IMR-90 (cell line): ENCODE measurements around the gene AFF2. TPM values are rescaled to one million over a fixed set of nuclear protein-coding genes. Genes with fewer than 3 reads are reported as not detected.

ENCODE experiments used
- ATAC-seq: fragments of 200-7000 bp; cut with Tn5 transposase; 2 replicates; pipeline ENCODE4 v1.9.1; 2020; ENCODE audit warnings: low read depth, mild to moderate bottlenecking, moderate library complexity
- BruUV-seq: library from RNA; stranded (reverse); fragments of 400-500 nt; replicated peaks from 2 replicates; lab custom pipeline; 2021; lab: Mats Ljungman, UMichigan
- CTCF ChIA-PET: fragments of 300-600 bp; formaldehyde crosslinking; extraction: SDS; loops from one replicate; lab custom pipeline; 2021; ENCODE audit warnings: antibody characterized with exemption; lab: Yijun Ruan, JAX
- POLR2A ChIA-PET: fragments of 300-600 bp; sonication (Branson Sonifier 250); formaldehyde crosslinking; loops from one replicate; lab custom pipeline; 2022; ENCODE audit warnings: antibody characterized with exemption; ENCODE audit not compliant: unreplicated experiment; lab: Charles Lee
- DNase-seq: peaks from one replicate; pipeline ENCODE4 v3.0.0; 2013
- H2AFZ ChIP-seq: replicated peaks from 2 replicates; pipeline ENCODE3; 2013; ENCODE audit warnings: low read length, mild to moderate bottlenecking; ENCODE audit not compliant: poor library complexity
- H2AK5ac ChIP-seq: 2 replicates; pipeline ENCODE4 v1.6.1; 2013; ENCODE audit warnings: low read depth, low read length, inconsistent platforms
- H2AK9ac ChIP-seq: replicated peaks from 2 replicates; pipeline ENCODE3; 2013; ENCODE audit warnings: mild to moderate bottlenecking, low read depth, low read length, moderate library complexity; ENCODE audit not compliant: poor library complexity
- H2BK120ac ChIP-seq: 2 replicates; pipeline ENCODE4 v1.6.1; 2013; ENCODE audit warnings: low read depth, low read length, inconsistent platforms
- H2BK15ac ChIP-seq: 3 replicates; pipeline ENCODE4 v1.6.1; 2013; ENCODE audit warnings: low read depth, low read length, inconsistent platforms
- H2BK20ac ChIP-seq: 2 replicates; pipeline ENCODE4 v1.6.1; 2013; ENCODE audit warnings: low read depth, mild to moderate bottlenecking, inconsistent platforms, low read length, moderate library complexity
- H2BK5ac ChIP-seq: 2 replicates; pipeline ENCODE4 v1.6.1; 2013; ENCODE audit warnings: mild to moderate bottlenecking, low read depth, low read length, inconsistent platforms; ENCODE audit not compliant: poor library complexity, severe bottlenecking
- H3K14ac ChIP-seq: replicated peaks from 2 replicates; pipeline ENCODE4 v1.6.1; 2013; ENCODE audit warnings: low read depth, low read length, inconsistent platforms
- H3K18ac ChIP-seq: 2 replicates; pipeline ENCODE4 v1.6.1; 2013; ENCODE audit warnings: low read depth, low read length, control low read depth
- H3K23ac ChIP-seq: 2 replicates; pipeline ENCODE4 v1.6.1; 2013; ENCODE audit warnings: low read depth, low read length, inconsistent platforms
- H3K27ac ChIP-seq: 2 replicates; pipeline ENCODE4 v1.5.1; 2013; ENCODE audit warnings: mild to moderate bottlenecking, control low read depth, low read length; ENCODE audit not compliant: insufficient read depth
- H3K27me3 ChIP-seq: 2 replicates; pipeline ENCODE4 v1.6.1; 2013; ENCODE audit warnings: low read length; ENCODE audit not compliant: control insufficient read depth, insufficient read depth
- H3K36me3 ChIP-seq: 2 replicates; pipeline ENCODE4 v1.6.1; 2013; ENCODE audit warnings: low read length, mixed read lengths; ENCODE audit not compliant: control insufficient read depth, insufficient read depth
- H3K4ac ChIP-seq: 2 replicates; pipeline ENCODE4 v1.6.1; 2013; ENCODE audit warnings: low read depth, low read length, inconsistent platforms
- H3K4me1 ChIP-seq: 2 replicates; pipeline ENCODE4 v1.6.1; 2013; ENCODE audit warnings: low read length, mixed read lengths; ENCODE audit not compliant: control insufficient read depth, insufficient read depth
- H3K4me2 ChIP-seq: 2 replicates; pipeline ENCODE4 v1.6.1; 2013; ENCODE audit warnings: low read depth, mild to moderate bottlenecking, control low read depth, low read length, moderate library complexity
- H3K4me3 ChIP-seq: 2 replicates; pipeline ENCODE4 v1.5.1; 2013; ENCODE audit warnings: low read depth, mild to moderate bottlenecking, control low read depth, low read length, moderate library complexity; ENCODE audit not compliant: insufficient read depth
- H3K56ac ChIP-seq: 2 replicates; pipeline ENCODE4 v1.6.1; 2013; ENCODE audit warnings: low read length, inconsistent platforms; ENCODE audit not compliant: insufficient read depth; ENCODE audit errors: extremely low read depth
- H3K79me1 ChIP-seq, 2 experiments: 2 replicates each; pipeline ENCODE4 v1.6.1; 2013; ENCODE audit warnings: low read length in 2 of 2, inconsistent platforms in 1 of 2, low read depth in 1 of 2
- H3K9ac ChIP-seq: 2 replicates; pipeline ENCODE4 v1.6.1; 2013; ENCODE audit warnings: low read depth, low read length, control low read depth
- H3K9me1 ChIP-seq: 2 replicates; pipeline ENCODE4 v1.6.1; 2013; ENCODE audit warnings: low read length, inconsistent platforms; ENCODE audit not compliant: insufficient read depth
- H3K9me3 ChIP-seq: 2 replicates; pipeline ENCODE4 v1.6.1; 2013; ENCODE audit warnings: low read length; ENCODE audit not compliant: control insufficient read depth, insufficient read depth
- H4K20me1 ChIP-seq: 2 replicates; pipeline ENCODE4 v1.6.1; 2013; ENCODE audit warnings: low read length, inconsistent platforms; ENCODE audit not compliant: insufficient read depth
- H4K5ac ChIP-seq: 2 replicates; pipeline ENCODE4 v1.6.1; 2013; ENCODE audit warnings: mild to moderate bottlenecking, low read depth, low read length, control low read depth
- H4K8ac ChIP-seq, 2 experiments: 2 replicates each; pipeline ENCODE4 v1.6.1; 2013; ENCODE audit warnings: low read depth in 2 of 2, low read length in 2 of 2, control low read depth in 1 of 2, inconsistent platforms in 1 of 2
- H4K91ac ChIP-seq: 2 replicates; pipeline ENCODE4 v1.6.1; 2013; ENCODE audit warnings: low read depth, low read length, inconsistent platforms; ENCODE audit not compliant: insufficient read depth
- CEBPB ChIP-seq: IDR thresholded peaks from 2 replicates; pipeline ENCODE4 v1.6.1; 2012; ENCODE audit warnings: low read depth, low read length, improper control_type of control experiment
- CHD1 ChIP-seq: IDR thresholded peaks from 2 replicates; pipeline ENCODE4 v1.6.1; 2012; ENCODE audit warnings: low read depth, low read length, improper control_type of control experiment
- FOS ChIP-seq: fragments of 150-350 bp; IDR thresholded peaks from 2 replicates; pipeline ENCODE4 v1.6.1; 2016; ENCODE audit warnings: low read depth, low read length
- MAFK ChIP-seq: IDR thresholded peaks from 2 replicates; pipeline ENCODE4 v1.6.1; 2012; ENCODE audit warnings: low read depth, low read length, improper control_type of control experiment
- MXI1 ChIP-seq: IDR thresholded peaks from 2 replicates; pipeline ENCODE4 v1.6.1; 2012; ENCODE audit warnings: low read depth, mild to moderate bottlenecking, low read length, moderate library complexity, borderline replicate concordance
- NFE2L2 ChIP-seq: fragments of 150-350 bp; IDR thresholded peaks from 2 replicates; pipeline ENCODE4 v1.6.1; 2016; ENCODE audit warnings: low read depth, mild to moderate bottlenecking, low read length
- POLR2A ChIP-seq: IDR thresholded peaks from 2 replicates; pipeline ENCODE4 v1.6.1; 2012; ENCODE audit warnings: mild to moderate bottlenecking, low read depth, low read length
- RCOR1 ChIP-seq: IDR thresholded peaks from 2 replicates; pipeline ENCODE4 v1.6.1; 2012; ENCODE audit warnings: mild to moderate bottlenecking, low read length, improper control_type of control experiment; ENCODE audit not compliant: insufficient replicate concordance
- RFX5 ChIP-seq: IDR thresholded peaks from 2 replicates; pipeline ENCODE4 v1.8.0; 2012; ENCODE audit warnings: low read depth, mild to moderate bottlenecking, low read length, moderate library complexity
- SMC3 ChIP-seq: fragments of 150-350 bp; IDR thresholded peaks from 2 replicates; pipeline ENCODE4 v1.6.1; 2016; ENCODE audit warnings: low read depth, mild to moderate bottlenecking, antibody characterized with exemption, low read length, moderate library complexity
- WGBS, 2 experiments: methylation state at CpG; one replicate each; pipeline versions ENCODE4 v1.1.5 to v1.1.7; 2013; ENCODE audit warnings: missing lambda C conversion rate in 2 of 2; ENCODE audit not compliant: insufficient read length in 1 of 2; ENCODE audit errors: extremely low coverage in 2 of 2; 5-methylcytosine and 5-hydroxymethylcytosine counted together
- dilution Hi-C: fragments of 300-500 bp; cut with HindIII; formaldehyde crosslinking; loops from one replicate; pipeline ENCODE4 v1.14.3; 2018; ENCODE audit warnings: low sequenced_read_pairs; ENCODE audit not compliant: unreplicated experiment
- in situ Hi-C: fragments of 300-500 bp; cut with MboI; formaldehyde crosslinking; loops from 3 replicates; pipeline ENCODE4 v1.14.3; 2019; ENCODE audit warnings: low sequenced_read_pairs, inconsistent platforms, mixed read lengths
- intact Hi-C: fragments of 100-400 bp; cut with micrococcal nuclease; formaldehyde crosslinking; loops from 2 replicates; pipeline ENCODE4 v1.10.0; 2022
- polyA plus RNA-seq, 3 experiments: library from polyadenylated mRNA; depleted of rRNA; stranded (reverse); fragments of >200 nt; gene quantifications; 2 replicates each; pipeline ENCODE4 v1.2.3, GENCODE V29; 2012; ENCODE audit warnings: low replicate concordance in 1 of 3
- total RNA-seq: library from RNA; depleted of rRNA; stranded (reverse); fragments of >200 nt; gene quantifications from 2 replicates; pipeline ENCODE4 v1.2.3, GENCODE V29; 2012
- TF ChIP-seq, protein P1 (sequence below): fragments of 150-350 bp; IDR thresholded peaks from 2 replicates; pipeline ENCODE4 v1.6.1; 2016; ENCODE audit warnings: low read depth, mild to moderate bottlenecking, low read length, moderate library complexity, borderline replicate concordance

The AFF2 gene
- total and polyA plus RNA-seq, 2 of the 4 experiments (the other 2 are of a cell fraction), result 0.15 to 0.72 TPM

DNA sequence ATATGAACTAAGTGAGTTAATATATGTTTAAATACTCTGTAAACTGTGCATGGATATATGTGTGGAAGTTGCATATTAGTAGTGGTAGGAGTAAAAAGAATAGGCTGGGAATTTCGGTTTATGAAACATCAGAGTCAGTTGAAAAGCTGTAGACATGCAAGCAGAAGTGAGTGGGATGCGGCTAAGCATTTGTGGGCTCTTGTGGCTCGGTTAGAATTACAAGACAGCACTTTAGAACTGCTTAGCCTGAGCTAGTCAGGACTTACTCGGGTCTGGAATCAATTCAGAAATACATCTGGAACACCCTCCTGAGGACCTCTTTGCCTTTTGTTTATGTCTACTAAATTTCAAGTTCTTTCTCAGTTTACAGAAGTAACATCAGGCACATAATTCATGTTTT lies 93.6 kb downstream of the AFF2 start:
- ChIA-PET CTCF (no interaction called here), POLR2A (no interaction called here)
- no peak overlapping the region for H2BK20ac ChIP-seq
- no peak overlapping the region for H3K4me3 ChIP-seq
- intact Hi-C loops (no loop called here), in situ Hi-C loops (no loop called here), dilution Hi-C loops (no loop called here)
- H3K4ac ChIP-seq, result no peak overlapping the region
- H4K20me1 ChIP-seq, result no peaks in the 10 kb centered on the region
- WGBS, 2 experiments, result 0% methylated on average over 2 of the region's 4 CpGs; no CpG with 5 or more reads in 1 of the 2 experiments
- no peak overlapping the region for H2BK5ac ChIP-seq
- no peak overlapping the region for H3K23ac ChIP-seq
- H4K5ac ChIP-seq, result no peak overlapping the region
- no peak overlapping the region for H4K91ac ChIP-seq
- no peak overlapping the region for H3K4me2 ChIP-seq
- no peak overlapping the region for H2AFZ ChIP-seq
- H2AK5ac ChIP-seq, result no peak overlapping the region
- H4K8ac ChIP-seq, result no peak overlapping the region
- H3K56ac ChIP-seq, result no peak overlapping the region
- no peak overlapping the region for H3K18ac ChIP-seq
- no peak overlapping the region for H2BK15ac ChIP-seq
- BruUV-seq, result no TSS peak
- H3K9me3 ChIP-seq, result peaks cover 2% of the 10 kb centered on the region; the same call in 1 of the 2 replicates
- no peaks in the 10 kb centered on the region for H3K79me1 ChIP-seq
- H3K4me1 ChIP-seq, result no peaks in the 10 kb centered on the region
- ATAC-seq (no peak), DNase-seq (no peak)
- H3K27me3 ChIP-seq, result no peaks in the 10 kb centered on the region
- TF ChIP-seq FOS (no peak), MXI1 (no peak), CHD1 (no peak), RFX5 (no peak), SMC3 (no peak), MAFK (no peak), POLR2A (no peak), CEBPB (no peak), NFE2L2 (no peak), RCOR1 (no peak)
- TF ChIP-seq, protein P1, sequence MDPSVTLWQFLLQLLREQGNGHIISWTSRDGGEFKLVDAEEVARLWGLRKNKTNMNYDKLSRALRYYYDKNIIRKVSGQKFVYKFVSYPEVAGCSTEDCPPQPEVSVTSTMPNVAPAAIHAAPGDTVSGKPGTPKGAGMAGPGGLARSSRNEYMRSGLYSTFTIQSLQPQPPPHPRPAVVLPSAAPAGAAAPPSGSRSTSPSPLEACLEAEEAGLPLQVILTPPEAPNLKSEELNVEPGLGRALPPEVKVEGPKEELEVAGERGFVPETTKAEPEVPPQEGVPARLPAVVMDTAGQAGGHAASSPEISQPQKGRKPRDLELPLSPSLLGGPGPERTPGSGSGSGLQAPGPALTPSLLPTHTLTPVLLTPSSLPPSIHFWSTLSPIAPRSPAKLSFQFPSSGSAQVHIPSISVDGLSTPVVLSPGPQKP, result no peak
- H3K9ac ChIP-seq, result no peak overlapping the region
- no peaks in the 10 kb centered on the region for H3K36me3 ChIP-seq
- no peak overlapping the region for H3K14ac ChIP-seq
- no peak overlapping the region for H2AK9ac ChIP-seq
- H3K27ac ChIP-seq, result no peak overlapping the region
- H2BK120ac ChIP-seq, result no peak overlapping the region
- H3K9me1 ChIP-seq, result no peaks in the 10 kb centered on the region
